Sigmoid colon (tissue), 7 donors: ENCODE results near the gene CYP4A11. TPM values are rescaled to one million over a fixed set of nuclear protein-coding genes. Genes with fewer than 3 reads are reported as not detected.
"Not testable (repeated sequence)": the region's sequence is repeated elsewhere in the genome, so short reads cannot be mapped to it uniquely, and the experiment has no call there.

Experiments used
- DNase-seq: peaks from one replicate; pipeline ENCODE4 v3.0.0-alpha.2; 2019
- H3K27ac ChIP-seq, 4 donors: fragments of 200-600 bp; sonication (generic); one replicate each; pipeline ENCODE4 v1.5.1; 2016 to 2019; ENCODE audit warnings: mild to moderate bottlenecking in 1 of 4
- H3K27me3 ChIP-seq, 3 donors: fragments of 200-600 bp; sonication (generic); one replicate each; pipeline ENCODE4 v1.5.1; 2019; ENCODE audit warnings: mild to moderate bottlenecking in 1 of 3
- H3K36me3 ChIP-seq, 4 donors: fragments of 200-600 bp; sonication (generic); one replicate each; pipeline ENCODE4 v1.5.1; 2016 to 2019
- H3K4me1 ChIP-seq, 4 donors: fragments of 200-600 bp; sonication (generic); one replicate each; pipeline ENCODE4 v1.5.1; 2017 to 2019
- H3K4me3 ChIP-seq, 4 donors: fragments of 200-600 bp; sonication (generic); one replicate each; pipeline ENCODE4 v1.5.1; 2017 to 2019; ENCODE audit warnings: mild to moderate bottlenecking in 2 of 4, moderate library complexity in 1 of 4
- H3K9me3 ChIP-seq, 4 donors: fragments of 200-600 bp in 3 of 4; sonication (generic) in 3 of 4; one replicate each; pipeline versions ENCODE4 v1.5.1 to v1.6.1; 2013 to 2019
- EP300 ChIP-seq, 4 donors: sonication (generic); formaldehyde crosslinking; IDR thresholded peaks; one replicate each; pipeline ENCODE4 v1.6.1; 2017; ENCODE audit warnings: antibody characterized with exemption in 4 of 4
- POLR2A ChIP-seq, 2 donors: fragments of 450-650 bp; IDR thresholded peaks; one replicate each; pipeline ENCODE4 v1.6.1; 2016; ENCODE audit warnings: antibody characterized with exemption in 2 of 2, mild to moderate bottlenecking in 2 of 2, moderate library complexity in 2 of 2
- POLR2AphosphoS5 ChIP-seq, 4 donors: sonication (generic); formaldehyde crosslinking; IDR thresholded peaks; one replicate each; pipeline ENCODE4 v1.6.1; 2017; ENCODE audit warnings: antibody characterized with exemption in 4 of 4
- WGBS, 2 donors: extraction: QIAGEN DNeasy Blood & Tissue Kit; methylation state at CpG; one replicate each; pipeline ENCODE4 v1.1.7; 2013; 5-methylcytosine and 5-hydroxymethylcytosine counted together
- intact Hi-C: fragments of 100-400 bp; cut with DNase I; formaldehyde crosslinking; loops from one replicate; pipeline ENCODE4 v1.15.1; 2023
- polyA plus RNA-seq, 3 donors: library from polyadenylated mRNA; stranded (reverse); fragments of 200-250 nt; gene quantifications; one replicate each; pipeline ENCODE4 v1.2.3, GENCODE V29; 2013
- total RNA-seq, 4 donors: library from RNA; depleted of rRNA; stranded (reverse); fragments of >200 nt; gene quantifications; one replicate each; pipeline ENCODE4 v1.1.0, GENCODE V29; 2016
- TF ChIP-seq, protein P1 (sequence below), 4 experiments: fragments of 450-650 bp in 3 of 4; fragments of 200-600 bp in 1 of 4; IDR thresholded peaks; one replicate each; pipeline ENCODE4 v1.5.1; 2016 to 2019; ENCODE audit warnings: antibody characterized with exemption in 4 of 4, mild to moderate bottlenecking in 3 of 4, moderate library complexity in 2 of 4
- donor health status: healthy with polysubstance abuse.
- donor health status: Bipolar disorder and iron deficiency.
- donor health status: healthy.

The CYP4A11 gene
- total and polyA plus RNA-seq, 7 donors: not detected

DNA sequence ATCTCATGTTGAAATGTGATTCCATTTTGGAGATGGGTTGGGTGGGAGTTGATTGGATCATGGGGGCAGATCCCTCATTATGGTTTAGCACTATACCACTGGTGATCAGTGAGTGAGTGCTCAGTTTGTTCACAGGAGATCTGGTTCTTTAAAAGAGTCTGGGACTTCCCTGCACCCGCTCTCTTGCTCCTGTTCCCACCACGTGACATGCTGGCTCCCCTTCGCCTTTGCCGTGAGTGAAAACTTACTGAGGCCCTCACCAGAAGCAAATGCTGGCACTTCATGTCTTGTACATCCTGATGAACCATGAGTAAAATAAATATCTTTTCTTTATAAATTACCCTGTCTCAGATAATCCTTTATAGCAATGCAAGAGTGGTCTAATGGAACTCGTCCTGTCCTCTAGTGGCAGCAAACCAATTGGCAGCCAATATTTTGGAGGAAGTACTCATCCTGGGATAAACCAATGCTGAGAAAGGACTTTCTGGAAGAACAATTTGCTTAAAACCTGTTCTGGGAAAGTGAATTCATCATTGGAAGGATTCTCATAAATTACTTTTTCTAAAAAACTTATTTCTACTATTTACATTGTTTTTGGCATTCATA is 27.8 kb upstream of the CYP4A11 start:
- no peak overlapping the region for H3K4me3 ChIP-seq
- DNase-seq: no peak
- no peak for TF ChIP-seq EP300 (IDR thresholded peaks at IDR 0.05)
- TF ChIP-seq, protein P1, sequence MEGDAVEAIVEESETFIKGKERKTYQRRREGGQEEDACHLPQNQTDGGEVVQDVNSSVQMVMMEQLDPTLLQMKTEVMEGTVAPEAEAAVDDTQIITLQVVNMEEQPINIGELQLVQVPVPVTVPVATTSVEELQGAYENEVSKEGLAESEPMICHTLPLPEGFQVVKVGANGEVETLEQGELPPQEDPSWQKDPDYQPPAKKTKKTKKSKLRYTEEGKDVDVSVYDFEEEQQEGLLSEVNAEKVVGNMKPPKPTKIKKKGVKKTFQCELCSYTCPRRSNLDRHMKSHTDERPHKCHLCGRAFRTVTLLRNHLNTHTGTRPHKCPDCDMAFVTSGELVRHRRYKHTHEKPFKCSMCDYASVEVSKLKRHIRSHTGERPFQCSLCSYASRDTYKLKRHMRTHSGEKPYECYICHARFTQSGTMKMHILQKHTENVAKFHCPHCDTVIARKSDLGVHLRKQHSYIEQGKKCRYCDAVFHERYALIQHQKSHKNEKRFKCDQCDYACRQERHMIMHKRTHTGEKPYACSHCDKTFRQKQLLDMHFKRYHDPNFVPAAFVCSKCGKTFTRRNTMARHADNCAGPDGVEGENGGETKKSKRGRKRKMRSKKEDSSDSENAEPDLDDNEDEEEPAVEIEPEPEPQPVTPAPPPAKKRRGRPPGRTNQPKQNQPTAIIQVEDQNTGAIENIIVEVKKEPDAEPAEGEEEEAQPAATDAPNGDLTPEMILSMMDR (IDR thresholded peaks at IDR 0.05): no peak
- no peak for TF ChIP-seq POLR2AphosphoS5 (IDR thresholded peaks at IDR 0.05)
- TF ChIP-seq POLR2A (IDR thresholded peaks at IDR 0.05): no peak
- no peaks in the 10 kb centered on the region for H3K36me3 ChIP-seq
- no peaks in the 10 kb centered on the region for H3K9me3 ChIP-seq
- H3K27me3 ChIP-seq: no peaks in the 10 kb centered on the region
- H3K27ac ChIP-seq: no peak overlapping the region
- intact Hi-C loops: no loop called here
- 79 to 81% methylated on average over 5 of the region's 5 CpGs for WGBS, 2 donors
- no peaks in the 10 kb centered on the region for H3K4me1 ChIP-seq

DNA sequence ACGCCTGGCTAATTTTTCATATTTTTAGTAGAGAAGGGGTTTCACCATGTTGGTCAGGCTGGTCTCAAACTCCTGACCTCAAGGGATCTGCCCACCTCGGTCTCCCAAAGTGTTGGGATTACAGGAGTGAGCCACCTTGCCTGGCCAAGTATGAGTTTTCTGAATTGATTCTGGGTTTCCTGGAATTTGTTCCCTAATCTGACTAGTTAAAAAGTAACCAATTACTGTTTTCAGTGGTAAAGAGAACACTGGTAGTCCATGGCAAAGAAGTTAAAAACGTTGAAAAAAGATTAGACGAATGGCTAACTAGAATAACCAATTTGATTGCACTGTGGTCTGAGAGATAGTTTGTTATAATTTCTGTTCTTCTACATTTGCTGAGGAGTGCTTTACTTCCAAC is 21.0 kb upstream of the CYP4A11 start:
- H3K27me3 ChIP-seq, H3K4me1 ChIP-seq, H3K4me3 ChIP-seq, H3K36me3 ChIP-seq, H3K27ac ChIP-seq, DNase-seq, intact Hi-C loops, H3K9me3 ChIP-seq: not testable (repeated sequence)
- 44 to 73% methylated on average over 4 of the region's 4 CpGs for WGBS, 2 donors

DNA sequence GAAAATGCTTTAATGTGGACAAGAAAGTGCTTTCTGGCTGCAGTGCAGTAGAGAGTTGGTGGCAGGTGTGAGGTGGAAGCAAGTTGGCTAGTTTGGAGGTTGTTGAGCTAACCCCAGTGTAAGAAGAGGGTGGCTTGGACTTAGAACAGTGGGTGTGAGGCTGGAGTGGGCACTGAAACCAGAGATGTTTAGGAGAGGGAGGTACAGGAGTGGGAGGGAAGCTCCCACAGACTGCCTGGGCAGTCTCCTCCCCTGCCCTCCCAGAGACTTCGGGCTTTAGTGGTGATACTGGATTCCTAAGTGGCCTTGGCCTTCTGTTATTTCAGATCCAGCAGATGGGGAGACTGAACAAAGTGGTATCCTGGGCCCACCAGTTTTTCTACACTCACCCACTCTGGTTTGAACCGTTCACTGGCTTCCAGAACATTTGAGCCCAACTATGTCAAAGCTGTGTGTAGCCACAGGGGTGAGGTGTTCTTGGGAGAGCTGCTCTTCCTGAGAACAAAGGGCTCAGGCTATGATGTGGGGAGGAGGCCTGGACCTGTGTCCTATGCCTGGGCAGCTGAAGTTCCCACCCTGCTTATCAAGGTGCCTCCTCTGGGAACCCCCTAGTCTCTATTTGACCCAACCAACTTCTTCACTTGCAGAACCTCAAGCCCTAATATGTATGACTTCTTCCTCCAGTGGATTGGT is 19.9 kb upstream of the CYP4A11 start:
- Histone ChIP-seq H3K27me3 (no peaks in the 10 kb centered on the region), H3K36me3 (no peaks in the 10 kb centered on the region), H3K27ac (no peak overlapping the region), H3K4me1 (no peaks in the 10 kb centered on the region), H3K4me3 (no peak overlapping the region), H3K9me3 (peaks cover 0 to 2% (median 0%) of the 10 kb centered on the region in 4 donors)
- no peak for DNase-seq
- 79 to 81% methylated on average over 2 of the region's 2 CpGs for WGBS, 2 donors
- TF ChIP-seq EP300 (IDR thresholded peaks at IDR 0.05) (no peak), POLR2AphosphoS5 (IDR thresholded peaks at IDR 0.05) (no peak), POLR2A (IDR thresholded peaks at IDR 0.05) (no peak)
- TF ChIP-seq, protein P1 (IDR thresholded peaks at IDR 0.05): no peak
- intact Hi-C loops: no loop called here

DNA sequence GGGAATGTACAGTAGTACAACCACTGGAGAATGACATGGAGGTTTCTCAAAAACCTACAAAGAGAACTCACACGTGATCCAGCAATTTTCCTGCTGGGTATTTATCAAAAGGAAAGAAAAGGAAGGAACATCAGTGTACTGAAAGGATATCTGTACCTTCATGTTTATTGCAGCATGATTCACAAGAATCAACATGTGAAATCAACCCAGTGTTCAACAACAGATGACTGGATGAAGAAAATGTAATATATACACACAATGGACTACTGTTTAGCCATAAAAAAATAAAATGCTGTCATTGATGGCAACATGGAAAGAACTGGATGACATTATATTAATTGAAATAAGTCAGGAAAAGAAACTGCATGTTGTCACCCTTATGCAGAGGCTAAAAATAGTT is 19.0 kb upstream of the CYP4A11 start:
- 13 to 43% methylated on average over 1 of the region's 1 CpG for WGBS, 2 donors
- Histone ChIP-seq H3K36me3 (no peaks in the 10 kb centered on the region), H3K27me3 (no peaks in the 10 kb centered on the region), H3K27ac (no peak overlapping the region), H3K4me3 (no peak overlapping the region), H3K9me3 (peaks cover 0 to 2% (median 0%) of the 10 kb centered on the region in 4 donors), H3K4me1 (no peaks in the 10 kb centered on the region)
- TF ChIP-seq EP300 (IDR thresholded peaks at IDR 0.05): no peak
- TF ChIP-seq POLR2A (IDR thresholded peaks at IDR 0.05): no peak
- TF ChIP-seq, protein P1 (IDR thresholded peaks at IDR 0.05): no peak
- no peak for TF ChIP-seq POLR2AphosphoS5 (IDR thresholded peaks at IDR 0.05)
- intact Hi-C loops: no loop called here
- DNase-seq: no peak

DNA sequence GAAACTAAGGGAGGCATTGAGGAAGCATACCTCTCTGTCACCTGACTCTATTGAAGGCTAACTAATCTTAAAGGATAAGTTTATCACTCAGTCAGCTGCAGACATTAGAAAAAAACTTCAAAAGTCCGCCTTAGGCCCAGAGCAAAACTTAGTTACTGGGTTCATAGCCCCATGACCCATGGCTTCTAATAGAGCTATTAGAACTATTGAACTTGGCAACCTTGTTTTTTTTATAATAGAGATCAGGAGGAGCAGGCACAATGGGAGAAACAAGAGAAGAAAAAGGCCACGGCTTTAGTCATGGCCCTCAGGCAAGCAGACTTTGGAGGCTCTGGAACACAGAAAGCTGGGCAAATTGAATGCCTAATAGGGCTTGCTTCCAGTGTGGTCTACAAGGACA is 13.8 kb upstream of the CYP4A11 start:
- H3K27me3 ChIP-seq, H3K9me3 ChIP-seq, DNase-seq, H3K4me1 ChIP-seq, intact Hi-C loops, H3K36me3 ChIP-seq, H3K4me3 ChIP-seq, H3K27ac ChIP-seq: not testable (repeated sequence)
- WGBS, 2 donors: 86 to 87% methylated on average over 2 of the region's 2 CpGs

DNA sequence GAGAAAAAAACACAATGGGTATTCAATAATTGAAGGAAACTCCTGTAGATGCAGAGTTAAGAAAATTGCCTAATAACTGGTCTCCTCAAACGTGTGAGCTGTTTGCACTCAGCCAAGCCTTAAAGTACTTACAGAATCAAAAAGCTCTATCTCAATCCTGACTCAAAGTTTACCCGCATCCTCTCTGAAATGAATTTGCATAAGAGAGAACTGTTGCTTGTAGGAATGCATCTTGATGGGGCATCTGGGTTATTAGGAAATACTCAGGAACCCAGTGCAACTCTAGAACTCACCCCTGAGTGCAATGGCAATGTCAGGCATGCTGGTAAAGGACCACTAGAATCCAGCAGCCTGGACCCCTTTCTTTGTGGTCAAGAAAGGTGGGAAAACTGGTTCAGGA is 12.6 kb upstream of the CYP4A11 start:
- intact Hi-C loops, H3K9me3 ChIP-seq, DNase-seq, H3K4me3 ChIP-seq, H3K27me3 ChIP-seq, H3K4me1 ChIP-seq, H3K27ac ChIP-seq, H3K36me3 ChIP-seq: not testable (repeated sequence)
- WGBS, 2 donors: 45 to 51% methylated on average over 2 of the region's 2 CpGs

DNA sequence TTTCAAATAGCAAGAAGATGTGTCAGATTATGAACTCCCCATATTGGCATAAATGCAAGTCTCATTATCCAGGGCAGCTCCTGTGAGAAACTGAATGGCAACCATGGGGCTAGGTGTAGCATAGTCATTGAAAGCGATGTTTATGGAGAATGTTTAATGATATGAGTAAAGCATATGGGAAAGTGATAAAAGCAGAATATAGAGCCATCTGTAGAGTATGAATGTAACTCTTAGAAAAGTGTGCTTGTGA is 8.1 kb upstream of the CYP4A11 start:
- intact Hi-C loops: not testable (repeated sequence)

More for the DNA sequence above, 8.1 kb upstream of the CYP4A11 start:
- WGBS, 2 donors: 72 to 91% methylated on average over 1 of the region's 1 CpG
- not testable (repeated sequence) for H3K9me3 ChIP-seq, H3K27me3 ChIP-seq, H3K4me1 ChIP-seq, H3K27ac ChIP-seq, H3K4me3 ChIP-seq, DNase-seq, H3K36me3 ChIP-seq
